Activated CD8-positive, alpha-beta memory T cell treated with anti-CD3 and anti-CD28 coated beads, Interleukin-2, amount 50 U/mL, for 24 hours (primary cell): Measurements from ENCODE around the gene GCK.

Source experiments
- DNase-seq: peaks from one replicate; pipeline ENCODE4 v3.0.0-alpha.2; 2020; ENCODE audit errors: extremely low read depth

Gene GCK

GRCh38 chr7:44104860-44105771 lies 84.1 kb downstream of the GCK start:
- no peak for DNase-seq

GRCh38 chr7:44103923-44104859 lies 85.0 kb downstream of the GCK start, which contains the start of gene AEBP1:
TSS of gene AEBP1 (plus strand) at chr7:44104345. CDS start at chr7:44104666, 321 bp downstream.
- no peak for DNase-seq

- DNase-seq: no peak
Measured at GRCh38 chr7:44103566-44103922, 85.7 kb downstream of the GCK start.

- DNase-seq: no peak
Measured at GRCh38 chr7:44102846-44103565, 86.2 kb downstream of the GCK start.

GRCh38 chr7:44101966-44102845 lies 87.0 kb downstream of the GCK start:
- no peak for DNase-seq

GRCh38 chr7:44101303-44101965 lies 87.8 kb downstream of the GCK start:
- no peak for DNase-seq

GRCh38 chr7:44100458-44101302 lies 88.6 kb downstream of the GCK start:
- no peak for DNase-seq

GRCh38 chr7:44099669-44100068 lies 89.6 kb downstream of the GCK start:
- no peak for DNase-seq

- DNase-seq: no peak
Measured at GRCh38 chr7:44098092-44099068, 90.9 kb downstream of the GCK start.

GRCh38 chr7:44097064-44097932 lies 91.9 kb downstream of the GCK start:
- no peak for DNase-seq

GRCh38 chr7:44096326-44096881 lies 92.8 kb downstream of the GCK start:
- DNase-seq: no peak

- no peak for DNase-seq
Measured at GRCh38 chr7:44095781-44096180, 93.5 kb downstream of the GCK start.

- DNase-seq: no peak
Measured at GRCh38 chr7:44094883-44095592, 94.2 kb downstream of the GCK start.

- no peak for DNase-seq
Measured at GRCh38 chr7:44094365-44094764, 94.9 kb downstream of the GCK start.
